ENCODE results near the gene MYL7. TPM values are rescaled to one million over a fixed set of nuclear protein-coding genes. Genes with fewer than 3 reads are reported as not detected.

Gene MYL7
- total RNA-seq, 1 donor from 2014 or later = 1.7 TPM

GRCh38 chr7:44138698-44139097 is 2.4 kb downstream of the MYL7 start:
- Mint-ChIP-seq H3K9me3 (ENCODE audit: low read depth) (no peaks in the 10 kb centered on the region), H3K27ac (no peak overlapping the region), H3K4me3 (ENCODE audit: low read depth) (no peak overlapping the region)

GRCh38 chr7:44136731-44137130 is 4.4 kb downstream of the MYL7 start:
- no peak overlapping the region for H3K27ac Mint-ChIP-seq
- no peak overlapping the region for H3K4me3 Mint-ChIP-seq (ENCODE audit: low read depth)
- no peaks in the 10 kb centered on the region for H3K27me3 Mint-ChIP-seq
- no peak for DNase-seq (ENCODE audit: low spot score, unreplicated experiment)
- no peaks in the 10 kb centered on the region for H3K9me3 Mint-ChIP-seq (ENCODE audit: low read depth)
- TF ChIP-seq, protein P1, sequence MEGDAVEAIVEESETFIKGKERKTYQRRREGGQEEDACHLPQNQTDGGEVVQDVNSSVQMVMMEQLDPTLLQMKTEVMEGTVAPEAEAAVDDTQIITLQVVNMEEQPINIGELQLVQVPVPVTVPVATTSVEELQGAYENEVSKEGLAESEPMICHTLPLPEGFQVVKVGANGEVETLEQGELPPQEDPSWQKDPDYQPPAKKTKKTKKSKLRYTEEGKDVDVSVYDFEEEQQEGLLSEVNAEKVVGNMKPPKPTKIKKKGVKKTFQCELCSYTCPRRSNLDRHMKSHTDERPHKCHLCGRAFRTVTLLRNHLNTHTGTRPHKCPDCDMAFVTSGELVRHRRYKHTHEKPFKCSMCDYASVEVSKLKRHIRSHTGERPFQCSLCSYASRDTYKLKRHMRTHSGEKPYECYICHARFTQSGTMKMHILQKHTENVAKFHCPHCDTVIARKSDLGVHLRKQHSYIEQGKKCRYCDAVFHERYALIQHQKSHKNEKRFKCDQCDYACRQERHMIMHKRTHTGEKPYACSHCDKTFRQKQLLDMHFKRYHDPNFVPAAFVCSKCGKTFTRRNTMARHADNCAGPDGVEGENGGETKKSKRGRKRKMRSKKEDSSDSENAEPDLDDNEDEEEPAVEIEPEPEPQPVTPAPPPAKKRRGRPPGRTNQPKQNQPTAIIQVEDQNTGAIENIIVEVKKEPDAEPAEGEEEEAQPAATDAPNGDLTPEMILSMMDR (IDR thresholded peaks at IDR 0.05; ENCODE audit: unreplicated experiment) = no peak
- no peaks in the 10 kb centered on the region for H3K36me3 Mint-ChIP-seq (ENCODE audit: insufficient read depth)
- H3K4me1 Mint-ChIP-seq (ENCODE audit: low read depth) = peaks cover 8% of the 10 kb centered on the region

More at GRCh38 chr7:44138698-44139097, 2.4 kb downstream of the MYL7 start:
- TF ChIP-seq, protein P1 (IDR thresholded peaks at IDR 0.05; ENCODE audit: unreplicated experiment) = no peak
- no peak for DNase-seq (ENCODE audit: low spot score, unreplicated experiment)
- peaks cover 5% of the 10 kb centered on the region for H3K27me3 Mint-ChIP-seq
- H3K4me1 Mint-ChIP-seq (ENCODE audit: low read depth) = no peaks in the 10 kb centered on the region
- no peaks in the 10 kb centered on the region for H3K36me3 Mint-ChIP-seq (ENCODE audit: insufficient read depth)

GRCh38 chr7:44134943-44135628 is 6.0 kb downstream of the MYL7 start:
- no peaks in the 10 kb centered on the region for H3K27me3 Mint-ChIP-seq
- no peaks in the 10 kb centered on the region for H3K36me3 Mint-ChIP-seq (ENCODE audit: insufficient read depth)

DNA sequence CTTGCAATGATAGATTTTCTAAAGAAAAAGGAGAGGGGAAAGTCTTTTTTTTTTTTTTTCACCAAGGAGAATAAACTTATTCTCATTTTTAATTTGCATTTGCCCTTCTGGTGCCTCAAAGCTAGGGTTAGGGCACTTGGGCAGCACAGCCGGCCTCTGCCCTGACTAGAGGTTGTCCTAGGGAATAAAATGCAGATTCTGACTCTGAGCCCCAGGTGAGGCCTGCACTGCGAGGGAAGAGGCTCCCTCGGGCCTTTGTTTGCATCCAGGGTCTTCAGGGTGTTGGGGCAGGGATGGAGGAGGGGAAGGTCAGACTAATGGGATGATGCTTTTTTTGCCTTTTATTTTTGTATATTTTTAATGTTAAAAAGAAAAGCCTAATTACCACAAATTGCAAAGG is 7.8 kb downstream of the MYL7 start:
- no peak for DNase-seq (ENCODE audit: low spot score, unreplicated experiment)
- H3K9me3 Mint-ChIP-seq (ENCODE audit: low read depth) = no peaks in the 10 kb centered on the region
- peaks cover 16% of the 10 kb centered on the region for H3K4me1 Mint-ChIP-seq (ENCODE audit: low read depth)
- H3K27ac Mint-ChIP-seq = no peak overlapping the region
- TF ChIP-seq, protein P1 (IDR thresholded peaks at IDR 0.05; ENCODE audit: unreplicated experiment) = no peak
- no peaks in the 10 kb centered on the region for H3K36me3 Mint-ChIP-seq (ENCODE audit: insufficient read depth)
- no peak overlapping the region for H3K4me3 Mint-ChIP-seq (ENCODE audit: low read depth)
- H3K27me3 Mint-ChIP-seq = no peaks in the 10 kb centered on the region

More at GRCh38 chr7:44134943-44135628, 6.0 kb downstream of the MYL7 start:
- Mint-ChIP-seq H3K4me1 (ENCODE audit: low read depth) (peaks cover 16% of the 10 kb centered on the region), H3K9me3 (ENCODE audit: low read depth) (no peaks in the 10 kb centered on the region), H3K4me3 (ENCODE audit: low read depth) (no peak overlapping the region), H3K27ac (no peak overlapping the region)
- no peak for DNase-seq (ENCODE audit: low spot score, unreplicated experiment)
- TF ChIP-seq, protein P1 (IDR thresholded peaks at IDR 0.05; ENCODE audit: unreplicated experiment) = no peak

DNA sequence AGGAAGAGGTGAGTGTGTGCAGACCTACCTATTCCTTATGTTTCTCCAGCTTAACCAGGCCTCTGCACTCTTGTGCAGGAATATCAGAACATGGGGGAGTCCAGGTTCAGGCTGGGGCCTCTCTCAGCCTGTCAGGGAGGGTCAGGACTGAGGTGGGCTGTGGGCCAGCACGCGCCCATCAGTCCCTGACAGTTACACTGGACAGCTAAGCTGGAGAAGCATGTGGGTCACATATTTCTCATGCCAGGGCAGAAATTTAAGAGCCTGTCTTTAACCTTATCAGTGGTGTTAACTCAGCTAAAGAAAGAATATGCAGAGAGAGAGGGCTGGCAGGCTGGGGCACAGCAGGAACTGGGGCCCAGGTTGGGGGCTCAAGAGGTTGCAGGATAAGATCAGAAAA is 9.1 kb downstream of the MYL7 start:
- DNase-seq (ENCODE audit: low spot score, unreplicated experiment) = no peak
- Mint-ChIP-seq H3K27me3 (no peaks in the 10 kb centered on the region), H3K36me3 (ENCODE audit: insufficient read depth) (peaks cover 5% of the 10 kb centered on the region), H3K9me3 (ENCODE audit: low read depth) (peaks cover 8% of the 10 kb centered on the region), H3K4me3 (ENCODE audit: low read depth) (no peak overlapping the region), H3K27ac (no peak overlapping the region), H3K4me1 (ENCODE audit: low read depth) (peaks cover 16% of the 10 kb centered on the region)
- TF ChIP-seq, protein P1 (IDR thresholded peaks at IDR 0.05; ENCODE audit: unreplicated experiment) = no peak

All from progenitor cell of endocrine pancreas (in vitro differentiated cells).